H9 (cell line): ENCODE data around the gene CYTH4. TPM values are rescaled to one million over a fixed set of nuclear protein-coding genes. Genes with fewer than 3 reads are reported as not detected.

Experiments used
- DNase-seq: peaks from one replicate; pipeline ENCODE4 v3.0.0-alpha.2; 2017
- H2AFZ ChIP-seq: one replicate; pipeline ENCODE4 v1.6.1; 2013; ENCODE audit warnings: mild to moderate bottlenecking, low read length, control low read depth, moderate library complexity
- H2AK5ac ChIP-seq: 2 replicates; pipeline ENCODE4 v1.6.1; 2013; ENCODE audit warnings: low read length, control low read depth, mixed read lengths; ENCODE audit not compliant: insufficient read length
- H2BK120ac ChIP-seq: one replicate; pipeline ENCODE4 v1.6.1; 2013; ENCODE audit warnings: low read depth, mild to moderate bottlenecking, low read length, control low read depth, inconsistent platforms; ENCODE audit not compliant: poor library complexity, severe bottlenecking
- H2BK12ac ChIP-seq: 2 replicates; pipeline ENCODE4 v1.6.1; 2013; ENCODE audit warnings: low read length, control low read depth, mixed read lengths, low read depth; ENCODE audit not compliant: insufficient read length
- H2BK15ac ChIP-seq: 2 replicates; pipeline ENCODE4 v1.6.1; 2013; ENCODE audit warnings: low read depth, low read length, control low read depth
- H2BK20ac ChIP-seq: one replicate; pipeline ENCODE4 v1.6.1; 2013; ENCODE audit warnings: low read depth, mild to moderate bottlenecking, low read length, control low read depth, inconsistent platforms; ENCODE audit not compliant: poor library complexity, severe bottlenecking
- H2BK5ac ChIP-seq: 2 replicates; pipeline ENCODE4 v1.6.1; 2013; ENCODE audit warnings: low read length, control low read depth, mixed read lengths; ENCODE audit not compliant: insufficient read length
- H3K14ac ChIP-seq: 2 replicates; pipeline ENCODE4 v1.6.1; 2013; ENCODE audit warnings: low read length, control low read depth; ENCODE audit not compliant: insufficient read depth
- H3K18ac ChIP-seq: 2 replicates; pipeline ENCODE4 v1.6.1; 2013; ENCODE audit warnings: low read depth, mild to moderate bottlenecking, mixed read lengths, low read length, control low read depth; ENCODE audit not compliant: insufficient read length
- H3K23ac ChIP-seq: 2 replicates; pipeline ENCODE4 v1.6.1; 2013; ENCODE audit warnings: low read length, control low read depth, mixed read lengths, low read depth; ENCODE audit not compliant: insufficient read length
- H3K23me2 ChIP-seq: 2 replicates; pipeline ENCODE4 v1.6.1; 2013; ENCODE audit warnings: low read depth, mild to moderate bottlenecking, mixed read lengths, low read length, control low read depth; ENCODE audit not compliant: insufficient read length, poor library complexity, severe bottlenecking
- H3K27ac ChIP-seq: 2 replicates; pipeline ENCODE4 v1.5.1; 2013; ENCODE audit warnings: low read length, control low read depth, mixed read lengths, low read depth; ENCODE audit not compliant: insufficient read length
- H3K27me3 ChIP-seq: 2 replicates; pipeline ENCODE4 v1.6.1; 2013; ENCODE audit warnings: low read length, control low read depth, inconsistent platforms; ENCODE audit not compliant: insufficient read depth
- H3K4ac ChIP-seq: 2 replicates; pipeline ENCODE4 v1.6.1; 2013; ENCODE audit warnings: low read depth, mild to moderate bottlenecking, control low read depth, inconsistent platforms, low read length, moderate library complexity
- H3K4me1 ChIP-seq: 2 replicates; pipeline ENCODE4 v1.6.1; 2013; ENCODE audit warnings: low read length, control low read depth, inconsistent platforms; ENCODE audit not compliant: insufficient read depth
- H3K4me2 ChIP-seq: 2 replicates; pipeline ENCODE4 v1.6.1; 2013; ENCODE audit warnings: low read length, control low read depth, mixed read lengths; ENCODE audit not compliant: insufficient read length, insufficient read depth
- H3K56ac ChIP-seq: 2 replicates; pipeline ENCODE4 v1.6.1; 2013; ENCODE audit warnings: low read depth, mild to moderate bottlenecking, mixed read lengths, low read length, control low read depth; ENCODE audit not compliant: insufficient read length
- H3K79me1 ChIP-seq: 2 replicates; pipeline ENCODE4 v1.6.1; 2013; ENCODE audit warnings: low read depth, mild to moderate bottlenecking, moderate library complexity, low read length, control low read depth, inconsistent platforms; ENCODE audit not compliant: insufficient read depth, poor library complexity, severe bottlenecking
- H3K79me2 ChIP-seq: 2 replicates; pipeline ENCODE4 v1.6.1; 2013; ENCODE audit warnings: low read length, control low read depth, inconsistent platforms; ENCODE audit not compliant: insufficient read depth
- H3K9ac ChIP-seq: 2 replicates; pipeline ENCODE4 v1.6.1; 2013; ENCODE audit warnings: low read length, control low read depth, mixed read lengths; ENCODE audit not compliant: insufficient read length; ENCODE audit errors: extremely low read depth
- H3K9me3 ChIP-seq: one replicate; pipeline ENCODE4 v1.6.1; 2013; ENCODE audit warnings: low read depth, low read length, inconsistent platforms; ENCODE audit not compliant: control insufficient read depth
- H3T11ph ChIP-seq: one replicate; pipeline ENCODE4 v1.6.1; 2013; ENCODE audit warnings: mild to moderate bottlenecking, low read length, control low read depth, inconsistent platforms
- H4K20me1 ChIP-seq: one replicate; pipeline ENCODE4 v1.6.1; 2013; ENCODE audit not compliant: control insufficient read depth, insufficient read length, insufficient read depth
- H4K5ac ChIP-seq: 2 replicates; pipeline ENCODE4 v1.6.1; 2013; ENCODE audit warnings: low read depth, mild to moderate bottlenecking, mixed read lengths, low read length, control low read depth; ENCODE audit not compliant: insufficient read length
- H4K8ac ChIP-seq: replicated peaks from 2 replicates; pipeline ENCODE4 v1.6.1; 2013; ENCODE audit warnings: low read length, control low read depth, mixed read lengths, low read depth; ENCODE audit not compliant: insufficient read length
- H4K91ac ChIP-seq: 2 replicates; pipeline ENCODE4 v1.6.1; 2013; ENCODE audit warnings: low read depth, mild to moderate bottlenecking, moderate library complexity, mixed read lengths, low read length, control low read depth; ENCODE audit not compliant: insufficient read length
- H3K27ac Mint-ChIP-seq, 3 experiments: 2 replicates in 2 of 3; 3 replicates in 1 of 3; pipeline ENCODE4 v1.8.0; 2020 to 2021; ENCODE audit warnings: mixed read lengths in 3 of 3, mild to moderate bottlenecking in 1 of 3, moderate library complexity in 1 of 3
- H3K27me3 Mint-ChIP-seq: 2 replicates; pipeline ENCODE4 v1.8.0; 2021; ENCODE audit warnings: low read depth, mild to moderate bottlenecking, moderate library complexity, mixed read lengths
- H3K36me3 Mint-ChIP-seq, 3 experiments: 2 replicates in 2 of 3; 3 replicates in 1 of 3; pipeline ENCODE4 v1.8.0; 2020 to 2021; ENCODE audit warnings: low read depth in 3 of 3, mixed read lengths in 3 of 3; ENCODE audit not compliant: insufficient read depth in 1 of 3
- H3K4me1 Mint-ChIP-seq, 2 experiments: 2 replicates each; pipeline ENCODE4 v1.8.0; 2020; ENCODE audit warnings: mixed read lengths in 2 of 2
- H3K4me3 Mint-ChIP-seq, 2 experiments: 2 replicates in 1 of 2; 3 replicates in 1 of 2; pipeline ENCODE4 v1.8.0; 2020 to 2021; ENCODE audit warnings: mild to moderate bottlenecking in 2 of 2, mixed read lengths in 2 of 2, moderate library complexity in 1 of 2
- H3K9me3 Mint-ChIP-seq, 2 experiments: 2 replicates in 1 of 2; 3 replicates in 1 of 2; pipeline ENCODE4 v1.8.0; 2020; ENCODE audit warnings: mild to moderate bottlenecking in 2 of 2, mixed read lengths in 2 of 2, moderate library complexity in 1 of 2
- CTCF ChIP-seq: fragments of 200-600 bp; sonication (generic); conservative IDR thresholded peaks from 3 replicates; pipeline ENCODE4 v1.8.0; 2021; ENCODE audit warnings: antibody characterized with exemption, mild to moderate bottlenecking
- WGBS: extraction: QIAGEN DNeasy Blood & Tissue Kit; methylation state at CpG from one replicate; pipeline ENCODE4 v1.1.7; 2013; ENCODE audit warnings: missing lambda C conversion rate, low lambda C conversion rate, mixed read lengths; ENCODE audit not compliant: insufficient read length; ENCODE audit errors: extremely low coverage; 5-methylcytosine and 5-hydroxymethylcytosine counted together
- total RNA-seq: library from RNA; stranded (reverse); gene quantifications from 2 replicates; pipeline ENCODE4 v1.2.1, GENCODE V29; 2021

Gene CYTH4
- total RNA-seq, 1 experiment from 2014 or later, result not detected

GRCh38 chr22:37248251-37248650 is 34.1 kb upstream of the CYTH4 start:
- H3K9me3 Mint-ChIP-seq, result no peaks in the 10 kb centered on the region; a peak in 1 of 5 replicates
- no peaks in the 10 kb centered on the region for H3K27me3 ChIP-seq

More at GRCh38 chr22:37248251-37248650, 34.1 kb upstream of the CYTH4 start:
- no peak overlapping the region for H3T11ph ChIP-seq
- no peak overlapping the region for H3K23ac ChIP-seq
- H3K27ac Mint-ChIP-seq, result no peak overlapping the region
- no peak overlapping the region for H4K91ac ChIP-seq
- H3K4me2 ChIP-seq, result no peak overlapping the region
- no peaks in the 10 kb centered on the region for H3K9me3 ChIP-seq
- TF ChIP-seq CTCF, result no peak
- H3K18ac ChIP-seq, result no peak overlapping the region
- no peak overlapping the region for H2BK120ac ChIP-seq
- H3K23me2 ChIP-seq, result no peaks in the 10 kb centered on the region
- peaks cover 4% of the 10 kb centered on the region for H3K27me3 Mint-ChIP-seq
- H3K79me1 ChIP-seq, result no peaks in the 10 kb centered on the region
- H3K4me1 Mint-ChIP-seq, result peaks cover 12 to 33% of the 10 kb centered on the region in 2 experiments
- H3K56ac ChIP-seq, result no peak overlapping the region
- H2BK12ac ChIP-seq, result no peak overlapping the region
- no peaks in the 10 kb centered on the region for H3K79me2 ChIP-seq
- no peak overlapping the region for H3K9ac ChIP-seq
- no peak overlapping the region for H2AK5ac ChIP-seq
- WGBS, result no CpG with 5 or more reads among the region's 6 CpGs
- no peak overlapping the region for H3K27ac ChIP-seq
- H4K20me1 ChIP-seq, result no peaks in the 10 kb centered on the region
- H2BK20ac ChIP-seq, result no peak overlapping the region
- no peak overlapping the region for H4K8ac ChIP-seq
- no peak overlapping the region for H2BK15ac ChIP-seq
- H3K4me3 Mint-ChIP-seq, result no peak overlapping the region
- no peak for DNase-seq
- H3K4me1 ChIP-seq, result no peaks in the 10 kb centered on the region
- no peak overlapping the region for H4K5ac ChIP-seq
- no peak overlapping the region for H2AFZ ChIP-seq
- H3K14ac ChIP-seq, result no peak overlapping the region
- H3K4ac ChIP-seq, result no peak overlapping the region
- H3K36me3 Mint-ChIP-seq, result no peaks in the 10 kb centered on the region
- no peak overlapping the region for H2BK5ac ChIP-seq
